Heart left ventricle (tissue), 13 donors: Measurements from ENCODE around the gene DYNC1LI1.

Experiments used
- CTCF ChIP-seq, 12 donors: fragments of 200-600 bp; sonication (generic) in 4 of 12; IDR thresholded peaks; one replicate each; pipeline versions ENCODE4 v1.5.0 to v1.8.0; 2018 to 2022; ENCODE audit warnings: antibody characterized with exemption in 12 of 12, mild to moderate bottlenecking in 5 of 12
- POLR2A ChIP-seq, 2 donors: fragments of 450-650 bp; IDR thresholded peaks; one replicate each; pipeline ENCODE4 v1.6.1; 2017; ENCODE audit warnings: antibody characterized with exemption in 2 of 2, mild to moderate bottlenecking in 2 of 2, moderate library complexity in 2 of 2
- donor health status: ischemic (EF 13 %, LVEDD 7.1; RV severe dilation, severe dysfunction).
- donor health status: DM: no; HTN: yes; CAD: no.
- donor health status: DM: no; HTN: no; CAD: no.
- donor health status: ischemic (EF 25% LVEDD 6.9; RV normal size, moderate dysfunction).
- donor health status: ischemic (EF 25% LVEDD 5.7; RV mildly dilated, moderate dysfunction).
- donor health status: ischemic (EF 35%, LVEDD 5.7; RV mildly dilated, moderate dysfunction).
- donor health status: nonischemic (EF 11% LVEDD 7.7; RV severe dilation, severe dysfunction).
- donor health status: DM: yes; HTN: yes; CAD: no.
- donor health status: PGD.
- donor health status: ischemic (EF 29% LVEDD 5.4; RV normal size, mild dysfunction).
- donor health status: nonischemic (EF 23%, LVEDD 6.1; RV moderate dilation, normal function).

DNA sequence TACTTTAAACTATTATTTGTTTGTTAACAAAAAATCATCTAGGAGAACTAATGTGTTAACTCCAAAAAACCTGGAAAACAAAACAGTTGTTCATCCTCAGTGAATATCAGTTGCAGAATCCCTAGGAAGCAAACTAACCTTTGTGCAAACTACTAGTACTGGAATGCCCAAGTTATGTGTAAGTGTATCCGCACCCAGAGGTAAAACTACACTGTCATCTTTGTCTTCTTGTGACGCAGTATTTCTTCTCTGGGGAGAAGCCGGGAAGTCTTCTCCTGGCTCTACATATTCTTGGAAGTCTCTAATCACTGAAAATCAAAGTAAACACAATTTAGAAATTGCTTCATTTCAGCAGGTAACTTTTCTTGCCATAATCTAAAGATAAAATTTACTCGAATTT lies 29.8 kb downstream of the DYNC1LI1 start:
- TF ChIP-seq CTCF (IDR thresholded peaks at IDR 0.05) (no peak), POLR2A (IDR thresholded peaks at IDR 0.05) (no peak)
